HG03139 (cell line): ENCODE results near the gene SORCS2.

Experiments
- ATAC-seq: cut with Tn5 transposase; IDR thresholded peaks from one replicate; pipeline ENCODE4 v1.9.1; 2021; ENCODE audit not compliant: unreplicated experiment

The SORCS2 gene

DNA sequence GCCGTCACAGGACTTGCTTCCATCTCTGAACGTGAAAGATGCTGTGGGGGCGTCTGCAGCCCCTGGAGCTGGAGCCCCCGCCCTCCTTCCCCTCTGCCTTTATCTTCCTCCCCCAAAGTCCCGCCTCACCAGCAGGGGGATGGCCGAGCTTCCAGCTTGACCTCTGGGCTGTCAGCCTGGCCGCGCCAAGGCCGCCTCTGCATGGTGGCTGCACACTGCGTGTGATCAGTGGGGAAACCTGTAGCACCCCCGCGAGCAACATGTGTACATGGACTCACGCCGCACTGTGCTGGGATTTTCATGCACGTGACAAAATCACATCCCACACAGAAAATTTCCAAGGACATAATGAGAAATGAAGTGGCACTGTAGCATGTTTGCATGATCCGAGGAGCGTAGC, 268.9 kb downstream of the SORCS2 start:
- no peak for ATAC-seq

- ATAC-seq: no peak
Measured at GRCh38 chr4:7462509-7462971, 270.2 kb downstream of the SORCS2 start.

DNA sequence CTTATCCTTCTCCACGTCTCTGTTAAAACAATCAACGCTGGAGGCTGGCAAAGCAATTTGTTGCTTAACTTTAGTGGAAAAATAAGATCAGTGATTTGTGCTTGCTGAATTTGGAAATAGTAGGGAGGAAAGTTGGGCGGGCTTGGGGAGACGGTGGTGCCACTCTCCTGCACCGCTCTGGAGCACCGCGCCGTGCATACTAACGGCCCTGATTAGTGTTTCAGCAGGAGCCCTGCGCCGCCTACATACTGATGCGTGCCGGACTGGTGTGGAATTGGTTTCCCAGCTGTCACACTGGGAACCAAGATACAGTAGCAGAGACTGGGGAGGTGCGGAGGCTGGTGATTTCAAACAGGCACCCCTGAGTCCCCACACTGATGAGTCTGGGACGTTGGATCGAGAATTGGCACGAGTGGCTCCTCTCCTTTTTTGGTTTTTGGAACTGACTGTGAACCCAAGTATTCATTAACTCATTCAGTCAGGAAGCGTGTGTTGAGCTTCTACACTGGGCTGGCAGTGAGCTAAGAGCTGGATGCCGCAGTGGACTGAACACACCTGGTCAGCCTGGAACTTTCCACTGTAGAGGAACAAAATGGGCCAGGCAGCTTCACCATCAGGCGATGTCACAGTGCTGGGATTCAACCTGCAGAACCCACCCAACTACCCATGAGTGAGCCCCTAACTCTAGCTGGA, 271.4 kb downstream of the SORCS2 start:
- no peak for ATAC-seq

DNA sequence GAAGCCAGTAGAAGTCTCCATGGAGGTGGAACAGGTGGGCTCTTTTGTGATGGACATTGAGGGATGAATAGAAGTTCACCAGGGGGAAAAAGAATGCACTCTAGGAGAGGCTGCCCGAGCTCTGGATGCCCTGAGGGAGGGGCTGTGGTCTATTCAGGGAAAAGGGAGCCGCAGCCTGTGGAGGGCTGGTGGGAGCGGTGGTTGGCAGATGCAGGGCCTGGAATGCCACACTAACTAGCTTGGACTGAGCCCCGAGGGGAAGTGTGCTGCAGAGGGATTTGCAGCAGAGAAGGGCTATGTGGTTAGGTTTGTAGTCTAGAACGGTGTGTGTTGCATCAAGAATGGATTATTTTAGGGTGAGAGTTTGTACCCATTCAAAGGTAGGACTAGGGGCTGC, 271.9 kb downstream of the SORCS2 start:
- ATAC-seq: no peak

DNA sequence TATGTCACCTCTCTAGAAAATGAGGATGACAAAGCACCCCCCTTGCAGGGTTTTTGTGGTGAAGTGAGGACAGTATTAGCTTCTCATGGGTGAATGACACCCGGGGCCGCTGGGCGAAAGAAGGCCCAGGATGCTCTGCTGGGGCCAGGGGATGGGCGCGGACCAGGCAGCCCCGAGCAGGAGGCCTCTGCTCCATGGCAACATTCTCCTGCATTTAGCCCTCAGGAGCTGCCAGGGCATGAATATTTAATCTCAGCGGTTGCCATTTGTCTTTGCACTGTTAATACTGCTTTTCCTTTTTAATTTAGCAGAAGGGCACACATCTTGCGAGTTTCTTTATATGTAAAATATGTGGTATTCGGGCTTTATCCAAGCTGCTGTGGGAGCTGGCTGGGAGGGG, 272.7 kb downstream of the SORCS2 start:
- ATAC-seq: no peak

- no peak for ATAC-seq
Measured at GRCh38 chr4:7466215-7466614, 273.9 kb downstream of the SORCS2 start.

DNA sequence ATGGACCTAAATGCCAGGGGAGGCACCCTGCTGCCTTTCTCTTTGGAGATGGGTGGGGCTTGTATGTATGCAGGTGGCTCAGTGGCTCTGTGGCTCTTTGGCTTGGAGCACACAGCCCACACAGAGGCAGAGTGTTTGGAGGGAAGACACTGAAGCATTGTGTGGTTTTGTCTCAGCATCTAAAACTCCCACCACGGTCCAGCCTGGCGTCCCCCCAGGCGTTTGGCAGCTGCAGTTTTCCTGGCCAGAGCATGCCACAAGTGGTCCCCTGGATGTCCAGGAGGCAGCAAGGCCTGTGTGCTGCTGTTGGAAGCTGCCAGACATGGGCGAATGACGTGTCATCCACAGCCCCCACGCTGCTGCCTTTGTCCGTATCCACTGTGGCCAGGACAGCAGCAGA, 274.6 kb downstream of the SORCS2 start:
- no peak for ATAC-seq

GRCh38 chr4:7467471-7467870, 275.1 kb downstream of the SORCS2 start:
- no peak for ATAC-seq

GRCh38 chr4:7469023-7469422, 276.7 kb downstream of the SORCS2 start:
- ATAC-seq: no peak

DNA sequence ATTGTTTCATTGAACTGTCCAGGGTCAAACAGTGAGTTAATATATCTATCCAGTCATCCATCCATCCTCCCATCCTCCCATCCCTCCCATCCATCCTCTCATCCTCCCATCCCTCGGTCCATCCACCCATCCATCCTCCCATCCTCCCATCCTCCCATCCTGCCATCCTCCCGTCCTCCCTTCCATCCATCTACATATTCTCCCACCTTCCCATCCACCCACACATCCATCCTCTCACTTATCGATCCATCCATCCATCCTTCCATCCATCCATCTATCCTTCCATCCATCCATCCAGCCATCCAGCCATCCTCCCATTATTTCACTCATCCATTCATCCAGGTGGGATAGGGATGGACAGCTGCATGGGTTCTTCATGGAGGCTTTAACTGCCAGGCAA, 277.8 kb downstream of the SORCS2 start:
- no peak for ATAC-seq

DNA sequence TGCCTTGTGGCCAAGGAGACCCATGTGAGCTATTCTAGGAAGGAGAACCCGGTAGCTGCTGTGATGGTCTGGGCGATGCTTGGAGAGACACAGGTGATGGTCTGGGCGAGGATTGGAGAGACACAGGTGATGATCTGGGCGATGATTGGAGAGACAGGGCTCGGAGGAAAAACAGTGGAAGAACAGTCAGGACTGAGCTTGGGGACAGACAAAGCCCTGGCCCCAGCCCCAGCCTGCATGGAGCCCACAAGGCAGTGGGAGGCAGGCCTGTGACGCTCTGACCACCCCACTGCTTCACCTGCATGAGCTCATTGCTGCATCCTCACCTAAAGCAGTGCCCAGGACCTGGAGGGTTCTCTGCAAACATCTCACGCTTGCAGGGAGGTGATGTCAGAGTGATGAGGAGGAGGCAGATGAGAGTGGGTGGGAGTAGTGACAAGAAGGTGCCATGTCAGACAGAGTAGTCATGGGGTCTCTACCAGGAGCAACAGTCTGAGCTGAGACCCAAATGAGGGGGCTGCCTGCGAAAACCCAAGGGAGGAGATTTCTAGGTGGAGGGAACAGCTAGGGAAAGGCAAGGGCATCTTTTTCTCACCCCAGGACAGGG, 278.3 kb downstream of the SORCS2 start:
- ATAC-seq: no peak

GRCh38 chr4:7472442-7473013, 280.2 kb downstream of the SORCS2 start:
- no peak for ATAC-seq

- ATAC-seq: no peak
Measured at GRCh38 chr4:7473081-7473480, 280.7 kb downstream of the SORCS2 start.

- ATAC-seq: no peak
Measured at GRCh38 chr4:7474320-7474719, 282.0 kb downstream of the SORCS2 start.

DNA sequence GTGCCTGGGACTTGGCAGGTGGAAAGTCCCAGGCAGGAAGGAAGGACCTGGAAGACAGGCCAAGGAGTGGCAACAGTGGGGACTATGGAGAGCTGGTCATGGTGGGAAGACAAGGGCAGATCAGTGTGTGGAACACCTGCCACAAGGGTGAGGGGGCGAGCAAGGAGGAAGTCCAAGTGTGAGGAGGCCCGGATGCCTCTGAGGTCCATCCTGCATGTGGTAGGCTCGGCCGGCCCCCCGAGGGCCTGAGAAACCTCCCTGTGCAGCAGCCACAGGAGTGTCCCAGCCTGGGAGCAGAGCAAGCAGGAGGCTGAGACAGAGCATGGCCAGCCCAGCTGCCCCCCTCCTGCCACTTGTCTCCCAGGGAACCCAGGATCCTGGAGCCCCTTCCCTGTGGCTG, 282.9 kb downstream of the SORCS2 start:
- ATAC-seq: no peak

DNA sequence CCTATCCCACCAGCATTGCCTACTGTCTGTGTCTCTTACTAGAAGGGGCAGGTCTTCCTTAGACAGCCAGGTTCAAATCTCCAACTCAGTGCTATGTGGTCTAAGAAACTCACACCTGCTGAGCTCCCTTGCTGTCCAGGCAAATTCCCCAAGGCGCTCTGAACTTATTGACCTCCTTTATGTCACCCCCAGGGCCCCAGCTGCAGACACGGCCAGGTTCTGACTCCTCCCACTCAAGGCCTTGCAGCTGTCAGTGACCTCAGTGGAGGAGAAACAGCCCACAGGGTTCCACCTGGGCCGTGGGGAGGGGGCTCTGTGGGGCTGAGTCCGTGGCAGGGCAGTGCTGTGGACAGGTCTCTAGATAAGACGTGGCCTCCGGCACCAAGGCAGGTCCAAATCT, 284.5 kb downstream of the SORCS2 start:
- no peak for ATAC-seq

- ATAC-seq: no peak
Measured at GRCh38 chr4:7477695-7478094, 285.4 kb downstream of the SORCS2 start.

- ATAC-seq: no peak
Measured at GRCh38 chr4:7478665-7479064, 286.3 kb downstream of the SORCS2 start.

GRCh38 chr4:7480423-7480822, 288.1 kb downstream of the SORCS2 start:
- ATAC-seq: no peak

DNA sequence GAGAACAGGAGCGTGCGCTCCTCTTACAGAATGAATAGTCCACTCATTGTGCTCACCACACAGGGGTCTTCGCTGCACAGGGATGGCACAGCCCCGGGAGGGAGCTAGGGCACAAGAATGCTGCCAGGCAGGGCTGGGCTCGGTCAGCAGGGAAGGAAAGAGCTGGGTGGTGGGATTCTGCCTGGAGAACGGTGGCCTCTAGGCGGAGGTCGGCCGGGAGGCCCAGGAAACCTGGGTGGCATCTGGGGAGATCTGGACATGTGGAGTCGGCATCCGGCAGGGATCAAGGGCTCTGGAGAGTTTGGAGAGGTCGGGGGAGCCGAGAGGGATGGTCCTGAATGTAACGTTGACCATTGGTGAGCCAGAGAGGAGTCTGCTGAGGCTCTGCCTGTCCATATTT, 288.9 kb downstream of the SORCS2 start:
- ATAC-seq: no peak

DNA sequence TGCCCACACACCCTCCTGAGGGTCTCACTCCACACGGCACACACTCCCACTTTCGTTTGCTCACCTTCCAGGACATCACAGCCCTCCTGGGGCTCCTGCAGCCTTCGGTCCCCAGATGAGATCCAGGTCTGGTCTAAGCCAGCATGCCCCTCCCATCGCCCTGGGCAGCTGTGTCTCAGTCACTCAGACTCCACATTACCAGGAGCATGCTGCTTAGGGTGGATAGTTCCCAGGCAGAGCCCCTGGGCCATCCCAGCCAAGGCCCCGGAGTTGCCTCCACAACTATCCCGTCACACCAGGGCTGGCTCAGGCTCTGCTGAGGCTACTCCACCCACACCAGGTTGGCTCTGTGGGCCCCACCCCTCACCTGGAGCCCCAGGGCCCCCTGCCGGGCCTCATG, 292.8 kb downstream of the SORCS2 start:
- no peak for ATAC-seq

DNA sequence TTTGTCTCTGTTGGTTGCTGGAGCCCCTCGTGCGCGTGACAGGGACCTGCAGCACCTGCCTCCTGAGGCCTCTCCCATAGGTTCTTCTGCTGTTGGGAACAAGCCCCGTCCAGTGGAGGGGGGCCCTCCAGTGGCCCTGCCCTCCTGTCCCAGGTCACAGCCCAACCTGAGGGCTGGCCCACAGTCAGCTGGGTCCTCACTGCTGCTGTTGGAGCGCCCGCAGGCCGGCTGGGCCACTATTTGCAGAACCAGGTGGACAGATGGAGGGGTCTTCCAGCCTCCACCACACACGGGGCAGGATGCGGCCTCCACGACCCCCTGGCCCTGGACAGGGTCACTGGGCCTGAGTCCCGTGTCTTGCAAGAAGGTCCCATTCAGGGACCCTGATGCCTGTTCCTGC, 293.8 kb downstream of the SORCS2 start:
- no peak for ATAC-seq

- no peak for ATAC-seq
Measured at GRCh38 chr4:7487502-7487901, 295.2 kb downstream of the SORCS2 start.
